Left renal pelvis (tissue), 4 donors: ENCODE measurements around the gene MRAS. TPM values are rescaled to one million over a fixed set of nuclear protein-coding genes. Genes with fewer than 3 reads are reported as not detected.
"Not testable (repeated sequence)": the region's sequence is repeated elsewhere in the genome, so short reads cannot be mapped to it uniquely, and the experiment has no call there.

ENCODE experiments used
- DNase-seq, 4 donors: peaks; one replicate each; pipeline ENCODE4 v3.0.0-alpha.2; 2013; ENCODE audit warnings: low read depth in 4 of 4, low spot score in 3 of 4
- polyA plus RNA-seq, 4 donors: library from polyadenylated mRNA; unstranded; fragments of 120-200 nt; gene quantifications; one replicate each; pipeline ENCODE4 v1.2.1, GENCODE V29; 2013; ENCODE audit not compliant: insufficient read length in 4 of 4

The MRAS gene
- polyA plus RNA-seq, 4 donors = 30.0 to 34.8 (median 31.7) TPM

- DNase-seq = no peak
These were observed 92.9 kb downstream of the MRAS start for GRCh38 chr3:138441256-138441655.

- DNase-seq = no peak
These were observed 93.4 kb downstream of the MRAS start for GRCh38 chr3:138441742-138442141.

- no peak for DNase-seq
These were observed 94.1 kb downstream of the MRAS start for GRCh38 chr3:138442433-138442832.

GRCh38 chr3:138443091-138443490 is 94.7 kb downstream of the MRAS start:
- no peak for DNase-seq

- DNase-seq = no peak
These were observed 95.4 kb downstream of the MRAS start for GRCh38 chr3:138443521-138444503.

- no peak for DNase-seq
These were observed 96.9 kb downstream of the MRAS start for GRCh38 chr3:138445236-138445635.

GRCh38 chr3:138445654-138446053 is 97.3 kb downstream of the MRAS start:
- DNase-seq = no peak

GRCh38 chr3:138448631-138449030 is 100.3 kb downstream of the MRAS start:
- DNase-seq = no peak

- DNase-seq = no peak
These were observed 101.1 kb downstream of the MRAS start for GRCh38 chr3:138449490-138449889.

- DNase-seq = no peak
These were observed 101.8 kb downstream of the MRAS start for GRCh38 chr3:138450181-138450580.

- no peak for DNase-seq
These were observed 102.5 kb downstream of the MRAS start for GRCh38 chr3:138450704-138451424.

GRCh38 chr3:138451595-138452162 is 103.3 kb downstream of the MRAS start:
- no peak for DNase-seq

GRCh38 chr3:138452436-138452835 is 104.1 kb downstream of the MRAS start:
- DNase-seq = no peak

- DNase-seq = not testable (repeated sequence)
These were observed 105.6 kb downstream of the MRAS start for GRCh38 chr3:138453940-138454339.

Other genes with a start within 250 kb of the MRAS start
- gene DZIP1L, start 233.0 kb upstream of the MRAS start, polyA plus RNA-seq = 10 to 100 TPM in 3 of 4 donors, 1 to 10 TPM in 1; 9.6 to 22.9 (median 14.8) TPM
- 1 to 10 TPM in 2 of 4 donors, under 1 TPM in 2; 0.12 to 3.5 (median 1.1) TPM for gene A4GNT, start 216.2 kb upstream of the MRAS start, polyA plus RNA-seq
- gene DBR1, start 173.7 kb upstream of the MRAS start, polyA plus RNA-seq = 10 to 100 TPM; 15.9 to 22.7 (median 21.2) TPM
- 10 to 100 TPM; 40.7 to 61.0 (median 47.7) TPM for gene ARMC8, start 161.3 kb upstream of the MRAS start, polyA plus RNA-seq
- 1 to 10 TPM in 3 of 4 donors, under 1 TPM in 1; 0.72 to 4.0 (median 2.3) TPM for gene NME9, start 18.7 kb upstream of the MRAS start, polyA plus RNA-seq
- gene ESYT3, start 86.0 kb downstream of the MRAS start, polyA plus RNA-seq = 1 to 10 TPM in 3 of 4 donors, under 1 TPM in 1; 0.50 to 1.9 (median 1.7) TPM
- 10 to 100 TPM; 33.9 to 44.8 (median 42.1) TPM for gene CEP70, start 245.7 kb downstream of the MRAS start, polyA plus RNA-seq